Measurements from ENCODE around the gene LY6G5C.
A peak's percentile ranks its signal among the peaks of the same experiment; 100 is the strongest.

The LY6G5C gene

GRCh38 chr6:31690231-31691077, 9.6 kb upstream of the LY6G5C start:
- Histone ChIP-seq H3K4me1 (ENCODE audit: control insufficient read depth, low read depth, low read length) (peaks cover 8% of the 10 kb centered on the region), H2BK5ac (ENCODE audit: low read length) (no peak overlapping the region), H2BK120ac (ENCODE audit: low read depth, low read length) (no peak overlapping the region), H3K79me1 (ENCODE audit: low read length) (no peaks in the 10 kb centered on the region), H3K9ac (ENCODE audit: low read length) (peak overlapping the region; percentile 44), H3K27me3 (ENCODE audit: insufficient read depth, low read length, poor library complexity) (no peaks in the 10 kb centered on the region), H3K56ac (ENCODE audit: low read length) (peak overlapping the region; percentile 79), H3K4ac (ENCODE audit: low read depth, low read length) (no peak overlapping the region), H4K5ac (ENCODE audit: low read length) (no peak overlapping the region), H2AK5ac (ENCODE audit: low read length) (no peak overlapping the region), H3K27ac (ENCODE audit: low read depth, low read length) (peak overlapping the region; percentile 68), H3K23ac (ENCODE audit: low read length) (peak overlapping the region; percentile 66), H3K79me2 (ENCODE audit: control insufficient read depth, insufficient read depth, low read length) (no peaks in the 10 kb centered on the region), H3K4me2 (ENCODE audit: low read length) (no peak overlapping the region), H3K4me3 (ENCODE audit: low read length) (no peak overlapping the region), H4K8ac (ENCODE audit: low read depth, low read length) (no peak overlapping the region), H3K36me3 (ENCODE audit: control insufficient read depth, insufficient read depth, low read length) (peaks cover 29% of the 10 kb centered on the region), H3K18ac (ENCODE audit: low read length) (no peak overlapping the region), H2BK15ac (replicated peaks; ENCODE audit: low read depth) (no peak overlapping the region)
- peak; percentile 78 for DNase-seq
- no CpG with 5 or more reads among the region's 10 CpGs for WGBS (ENCODE audit: extremely low coverage, insufficient coverage, low lambda C conversion rate)

GRCh38 chr6:31689249-31690110, 8.6 kb upstream of the LY6G5C start:
- no peak overlapping the region for H2BK15ac ChIP-seq (replicated peaks; ENCODE audit: low read depth)
- peak; percentile 41 for DNase-seq
- peaks cover 8% of the 10 kb centered on the region for H3K4me1 ChIP-seq (ENCODE audit: control insufficient read depth, low read depth, low read length)
- H3K4ac ChIP-seq (ENCODE audit: low read depth, low read length): no peak overlapping the region
- no peak overlapping the region for H2BK120ac ChIP-seq (ENCODE audit: low read depth, low read length)
- H3K36me3 ChIP-seq (ENCODE audit: control insufficient read depth, insufficient read depth, low read length): peaks cover 26% of the 10 kb centered on the region
- no peak overlapping the region for H4K8ac ChIP-seq (ENCODE audit: low read depth, low read length)
- H3K18ac ChIP-seq (ENCODE audit: low read length): no peak overlapping the region
- H2BK5ac ChIP-seq (ENCODE audit: low read length): no peak overlapping the region
- H2AK5ac ChIP-seq (ENCODE audit: low read length): no peak overlapping the region
- H3K23ac ChIP-seq (ENCODE audit: low read length): no peak overlapping the region
- H3K4me2 ChIP-seq (ENCODE audit: low read length): no peak overlapping the region
- no peaks in the 10 kb centered on the region for H3K79me2 ChIP-seq (ENCODE audit: control insufficient read depth, insufficient read depth, low read length)
- no peak overlapping the region for H3K27ac ChIP-seq (ENCODE audit: low read depth, low read length)
- no CpG with 5 or more reads among the region's 11 CpGs for WGBS (ENCODE audit: extremely low coverage, insufficient coverage, low lambda C conversion rate)
- no peaks in the 10 kb centered on the region for H3K79me1 ChIP-seq (ENCODE audit: low read length)
- no peaks in the 10 kb centered on the region for H3K27me3 ChIP-seq (ENCODE audit: insufficient read depth, low read length, poor library complexity)
- no peak overlapping the region for H3K9ac ChIP-seq (ENCODE audit: low read length)
- H3K56ac ChIP-seq (ENCODE audit: low read length): no peak overlapping the region
- H3K4me3 ChIP-seq (ENCODE audit: low read length): no peak overlapping the region
- H4K5ac ChIP-seq (ENCODE audit: low read length): no peak overlapping the region

GRCh38 chr6:31687860-31688693, 7.2 kb upstream of the LY6G5C start:
- no peak overlapping the region for H4K8ac ChIP-seq (ENCODE audit: low read depth, low read length)
- H3K79me2 ChIP-seq (ENCODE audit: control insufficient read depth, insufficient read depth, low read length): no peaks in the 10 kb centered on the region
- no peak for DNase-seq
- no peak overlapping the region for H3K9ac ChIP-seq (ENCODE audit: low read length)
- H3K4me3 ChIP-seq (ENCODE audit: low read length): no peak overlapping the region
- H3K79me1 ChIP-seq (ENCODE audit: low read length): no peaks in the 10 kb centered on the region
- peaks cover 8% of the 10 kb centered on the region for H3K4me1 ChIP-seq (ENCODE audit: control insufficient read depth, low read depth, low read length)
- peak overlapping the region; percentile 42 for H3K56ac ChIP-seq (ENCODE audit: low read length)
- no peak overlapping the region for H3K4me2 ChIP-seq (ENCODE audit: low read length)
- no peak overlapping the region for H4K5ac ChIP-seq (ENCODE audit: low read length)
- H2AK5ac ChIP-seq (ENCODE audit: low read length): no peak overlapping the region
- no peak overlapping the region for H3K23ac ChIP-seq (ENCODE audit: low read length)
- H3K36me3 ChIP-seq (ENCODE audit: control insufficient read depth, insufficient read depth, low read length): peaks cover 23% of the 10 kb centered on the region
- no peak overlapping the region for H2BK120ac ChIP-seq (ENCODE audit: low read depth, low read length)
- H2BK15ac ChIP-seq (replicated peaks; ENCODE audit: low read depth): no peak overlapping the region
- no peak overlapping the region for H3K27ac ChIP-seq (ENCODE audit: low read depth, low read length)
- no peaks in the 10 kb centered on the region for H3K27me3 ChIP-seq (ENCODE audit: insufficient read depth, low read length, poor library complexity)
- no peak overlapping the region for H3K18ac ChIP-seq (ENCODE audit: low read length)
- no peak overlapping the region for H2BK5ac ChIP-seq (ENCODE audit: low read length)
- no CpG with 5 or more reads among the region's 14 CpGs for WGBS (ENCODE audit: extremely low coverage, insufficient coverage, low lambda C conversion rate)
- no peak overlapping the region for H3K4ac ChIP-seq (ENCODE audit: low read depth, low read length)

DNA sequence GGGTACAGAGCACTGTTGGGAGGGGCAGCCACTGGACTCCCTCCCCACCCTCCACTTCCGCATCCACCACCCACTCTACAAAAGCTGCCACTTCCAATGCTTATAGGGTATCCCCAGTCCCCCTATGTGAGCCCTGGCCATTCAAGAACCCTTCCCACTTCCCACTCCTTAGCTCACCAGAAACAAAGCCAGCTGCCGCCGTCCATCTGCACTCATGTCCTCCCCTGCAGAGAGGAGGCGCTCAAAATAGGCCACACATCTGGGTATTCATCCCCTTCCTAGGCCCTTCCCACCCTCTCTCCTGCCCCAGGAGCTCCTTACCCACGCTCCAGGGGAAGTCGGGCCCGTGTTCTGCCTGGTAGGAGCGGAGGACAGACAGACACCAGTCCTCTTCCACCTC, 6.5 kb upstream of the LY6G5C start:
- H3K18ac ChIP-seq (ENCODE audit: low read length): no peak overlapping the region
- no peak overlapping the region for H2AK5ac ChIP-seq (ENCODE audit: low read length)
- DNase-seq: no peak
- H3K4ac ChIP-seq (ENCODE audit: low read depth, low read length): no peak overlapping the region
- H4K5ac ChIP-seq (ENCODE audit: low read length): no peak overlapping the region
- no peaks in the 10 kb centered on the region for H3K79me1 ChIP-seq (ENCODE audit: low read length)
- no peak overlapping the region for H3K56ac ChIP-seq (ENCODE audit: low read length)
- H3K4me3 ChIP-seq (ENCODE audit: low read length): no peak overlapping the region
- no peak overlapping the region for H2BK15ac ChIP-seq (replicated peaks; ENCODE audit: low read depth)
- no peak overlapping the region for H2BK5ac ChIP-seq (ENCODE audit: low read length)
- no peak overlapping the region for H4K8ac ChIP-seq (ENCODE audit: low read depth, low read length)
- no peak overlapping the region for H3K4me2 ChIP-seq (ENCODE audit: low read length)
- H2BK120ac ChIP-seq (ENCODE audit: low read depth, low read length): no peak overlapping the region
- no peak overlapping the region for H3K9ac ChIP-seq (ENCODE audit: low read length)
- H3K23ac ChIP-seq (ENCODE audit: low read length): no peak overlapping the region
- H3K4me1 ChIP-seq (ENCODE audit: control insufficient read depth, low read depth, low read length): peaks cover 8% of the 10 kb centered on the region
- no peaks in the 10 kb centered on the region for H3K27me3 ChIP-seq (ENCODE audit: insufficient read depth, low read length, poor library complexity)
- H3K27ac ChIP-seq (ENCODE audit: low read depth, low read length): no peak overlapping the region
- peaks cover 20% of the 10 kb centered on the region for H3K36me3 ChIP-seq (ENCODE audit: control insufficient read depth, insufficient read depth, low read length)
- no peaks in the 10 kb centered on the region for H3K79me2 ChIP-seq (ENCODE audit: control insufficient read depth, insufficient read depth, low read length)
- no CpG with 5 or more reads among the region's 8 CpGs for WGBS (ENCODE audit: extremely low coverage, insufficient coverage, low lambda C conversion rate)

DNA sequence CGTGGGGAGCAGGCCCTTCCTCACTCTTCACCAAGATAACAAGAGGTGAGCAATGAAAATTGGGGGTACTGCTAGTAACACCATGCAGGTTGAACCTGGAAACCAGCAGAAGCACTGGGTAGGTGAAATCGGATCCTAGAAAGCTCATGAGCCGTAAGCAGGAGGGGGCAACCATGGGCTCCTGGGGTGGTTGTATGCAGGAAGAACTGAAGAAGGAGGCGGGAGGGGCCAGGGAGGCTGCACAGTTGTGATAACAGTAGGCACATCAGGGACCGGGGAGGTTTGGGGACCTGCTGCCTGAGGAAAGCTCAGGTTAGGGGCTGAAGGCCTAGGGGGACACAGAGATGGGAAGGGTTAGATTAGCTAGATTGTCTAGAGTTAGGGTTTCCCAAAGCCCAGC, 5.6 kb upstream of the LY6G5C start:
- Histone ChIP-seq H3K4me3 (ENCODE audit: low read length) (no peak overlapping the region), H3K23ac (ENCODE audit: low read length) (no peak overlapping the region), H4K5ac (ENCODE audit: low read length) (no peak overlapping the region), H2BK120ac (ENCODE audit: low read depth, low read length) (no peak overlapping the region), H3K4ac (ENCODE audit: low read depth, low read length) (no peak overlapping the region), H3K36me3 (ENCODE audit: control insufficient read depth, insufficient read depth, low read length) (peaks cover 20% of the 10 kb centered on the region), H3K18ac (ENCODE audit: low read length) (no peak overlapping the region), H2BK15ac (replicated peaks; ENCODE audit: low read depth) (no peak overlapping the region), H3K56ac (ENCODE audit: low read length) (no peak overlapping the region), H3K27ac (ENCODE audit: low read depth, low read length) (no peak overlapping the region), H3K4me1 (ENCODE audit: control insufficient read depth, low read depth, low read length) (peaks cover 8% of the 10 kb centered on the region), H3K4me2 (ENCODE audit: low read length) (no peak overlapping the region), H3K9ac (ENCODE audit: low read length) (no peak overlapping the region), H2BK5ac (ENCODE audit: low read length) (no peak overlapping the region), H3K79me1 (ENCODE audit: low read length) (no peaks in the 10 kb centered on the region), H3K27me3 (ENCODE audit: insufficient read depth, low read length, poor library complexity) (no peaks in the 10 kb centered on the region), H2AK5ac (ENCODE audit: low read length) (no peak overlapping the region), H4K8ac (ENCODE audit: low read depth, low read length) (no peak overlapping the region), H3K79me2 (ENCODE audit: control insufficient read depth, insufficient read depth, low read length) (no peaks in the 10 kb centered on the region)
- no peak for DNase-seq
- WGBS (ENCODE audit: extremely low coverage, insufficient coverage, low lambda C conversion rate): no CpG with 5 or more reads among the region's 5 CpGs
